GM12878 (cell line): ENCODE data around the gene YWHAG. TPM values are rescaled to one million over a fixed set of nuclear protein-coding genes. Genes with fewer than 3 reads are reported as not detected.
A peak's percentile ranks its signal among the peaks of the same experiment; 100 is the strongest.

Experiments used
- ATF2 ChIP-seq: IDR thresholded peaks from 2 replicates; pipeline ENCODE4 v1.6.1; 2012; ENCODE audit warnings: low read length, inconsistent platforms
- BCL11A ChIP-seq: IDR thresholded peaks from 2 replicates; pipeline ENCODE4 v1.6.1; 2011; ENCODE audit warnings: low read depth, low read length
- CEBPB ChIP-seq, 2 experiments: fragments of 150-350 bp in 1 of 2; IDR thresholded peaks; 2 replicates each; pipeline ENCODE4 v1.6.1; 2012 to 2014; ENCODE audit warnings: low read depth in 2 of 2, low read length in 2 of 2, borderline replicate concordance in 1 of 2, inconsistent platforms in 1 of 2
- DPF2 ChIP-seq: fragments of 450-650 bp; IDR thresholded peaks from 2 replicates; pipeline ENCODE4 v1.6.1; 2017; ENCODE audit warnings: mild to moderate bottlenecking
- E2F4 ChIP-seq: IDR thresholded peaks from 2 replicates; pipeline ENCODE4 v1.6.1; 2012; ENCODE audit warnings: low read depth, low read length, improper control_type of control experiment
- ETV6 ChIP-seq, 2 experiments: fragments of 450-650 bp in 1 of 2; IDR thresholded peaks in 1 of 2; conservative IDR thresholded peaks in 1 of 2; 2 replicates each; pipeline ENCODE4 v1.6.1; 2014; ENCODE audit warnings: antibody characterized with exemption in 1 of 2, borderline replicate concordance in 1 of 2, low read depth in 1 of 2, mild to moderate bottlenecking in 1 of 2, moderate library complexity in 1 of 2
- GABPA ChIP-seq: IDR thresholded peaks from 2 replicates; pipeline ENCODE4 v1.6.1; 2014; ENCODE audit warnings: antibody characterized with exemption, low read depth, mild to moderate bottlenecking, inconsistent platforms
- HDAC2 ChIP-seq: fragments of 200-600 bp; sonication (generic); IDR thresholded peaks from 2 replicates; pipeline ENCODE4 v1.6.1; 2017
- MLLT1 ChIP-seq: fragments of 450-650 bp; IDR thresholded peaks from 2 replicates; pipeline ENCODE4 v1.6.1; 2016; ENCODE audit warnings: mild to moderate bottlenecking
- NR2C1 ChIP-seq: fragments of 450-650 bp; IDR thresholded peaks from 2 replicates; pipeline ENCODE4 v1.6.1; 2017; ENCODE audit warnings: antibody characterized with exemption, mild to moderate bottlenecking, moderate library complexity
- SIN3A ChIP-seq: IDR thresholded peaks from 2 replicates; pipeline ENCODE4 v1.6.1; 2012; ENCODE audit warnings: low read depth, low read length, improper control_type of control experiment
- SMARCA5 ChIP-seq: fragments of 450-650 bp; IDR thresholded peaks from 2 replicates; pipeline ENCODE4 v1.6.1; 2017; ENCODE audit warnings: mild to moderate bottlenecking
- SREBF2 ChIP-seq: IDR thresholded peaks from 2 replicates; pipeline ENCODE4 v1.6.1; 2012; ENCODE audit warnings: mild to moderate bottlenecking, low read length
- TCF7 ChIP-seq: IDR thresholded peaks from 2 replicates; pipeline ENCODE4 v1.6.1; 2014; ENCODE audit warnings: antibody characterized with exemption, borderline replicate concordance
- ZNF207 ChIP-seq: fragments of 450-650 bp; IDR thresholded peaks from 2 replicates; pipeline ENCODE4 v1.6.1; 2014; ENCODE audit warnings: antibody characterized with exemption, mild to moderate bottlenecking, borderline replicate concordance
- ZNF217 ChIP-seq: fragments of 450-650 bp; IDR thresholded peaks from 2 replicates; pipeline ENCODE4 v1.6.1; 2017; ENCODE audit warnings: antibody characterized with exemption, mild to moderate bottlenecking
- ZNF592 ChIP-seq: fragments of 450-650 bp; IDR thresholded peaks from 2 replicates; pipeline ENCODE4 v1.6.1; 2017; ENCODE audit warnings: mild to moderate bottlenecking, moderate library complexity
- ZNF687 ChIP-seq: fragments of 450-650 bp; IDR thresholded peaks from 2 replicates; pipeline ENCODE4 v1.6.1; 2017; ENCODE audit warnings: mild to moderate bottlenecking, moderate library complexity
- polyA plus RNA-seq, 11 experiments: library from polyadenylated mRNA; depleted of rRNA in 4 of 11; unstranded in 6 of 11; stranded (reverse) in 5 of 11; fragments of >200 nt; fragmentation: Nextera tagmentation in 4 of 11; fragmentation: Illumina TruSeq in 1 of 11; extraction: Ambion mirVana in 4 of 11; extraction: Trizol in 1 of 11; gene quantifications; 1 replicate in 1 of 11; 2 replicates in 10 of 11; pipeline versions ENCODE4 v1.2.1 to v1.2.3, GENCODE V29; 2011 to 2016; ENCODE audit warnings: inconsistent platforms in 2 of 11, missing spikeins in 2 of 11, low read depth in 1 of 11
- total RNA-seq, 4 experiments: library from RNA; depleted of rRNA in 3 of 4; stranded (reverse); fragments of >200 nt in 3 of 4; fragmentation: Illumina TruSeq in 1 of 4; extraction: Trizol in 1 of 4; gene quantifications; 2 replicates each; pipeline versions ENCODE4 v1.2.1 to v1.2.3, GENCODE V29; 2013 to 2021

YWHAG gene
- total and polyA plus RNA-seq, 10 of the 15 experiments (the other 5 are each of a cell fraction or from before 2014, with no cell fraction given) = 20.2 to 157 (median 41.3) TPM

- TF ChIP-seq ZNF687 (peak; percentile 68), ATF2 (no peak), ZNF217 (no peak), NR2C1 (no peak), E2F4 (no peak), ZNF207 (no peak), HDAC2 (no peak), ZNF592 (no peak), GABPA (no peak), DPF2 (peak; percentile 83), SREBF2 (no peak), TCF7 (no peak), CEBPB (IDR thresholded peaks at IDR 0.05; ENCODE audit: borderline replicate concordance in 1 of 2, low read depth in 2 of 2, low read length in 2 of 2) (no peak), SIN3A (peak; percentile 49; the same call in 1 of the 2 replicates), ETV6 (conservative IDR thresholded peaks at IDR 0.05 in 1 of 2, IDR thresholded peaks at IDR 0.05 in 1 of 2; ENCODE audit: borderline replicate concordance in 1 of 2, low read depth in 1 of 2) (no peak), BCL11A (no peak), SMARCA5 (peak; percentile 79; the same call in 1 of the 2 replicates), MLLT1 (no peak; the same call in 1 of the 2 replicates)
Measured at GRCh38 chr7:76358481-76359110, at the start of gene YWHAG (continued).
